ENCODE measurements around the gene ZNF142.

Gene ZNF142

GRCh38 chr2:218645126-218645525 lies 14.3 kb downstream of the ZNF142 start:
- DNase-seq, result no peak

- no peak for DNase-seq
Measured at GRCh38 chr2:218644721-218645120, 14.7 kb downstream of the ZNF142 start.

- no peak for DNase-seq
Measured at GRCh38 chr2:218643751-218644310, 15.6 kb downstream of the ZNF142 start.

GRCh38 chr2:218642786-218643185 lies 16.6 kb downstream of the ZNF142 start:
- DNase-seq, result no peak

- DNase-seq, result no peak
Measured at GRCh38 chr2:218642121-218642656, 17.2 kb downstream of the ZNF142 start.

- DNase-seq, result no peak
Measured at GRCh38 chr2:218638372-218638771, 21.1 kb downstream of the ZNF142 start.

GRCh38 chr2:218635719-218636118 lies 23.7 kb downstream of the ZNF142 start:
- DNase-seq, result no peak

GRCh38 chr2:218631837-218632236 lies 27.6 kb downstream of the ZNF142 start:
- DNase-seq, result peak; percentile 7

- DNase-seq, result no peak
Measured at GRCh38 chr2:218627939-218628338, 31.5 kb downstream of the ZNF142 start.

GRCh38 chr2:218626369-218626768 lies 33.1 kb downstream of the ZNF142 start:
- no peak for DNase-seq

- DNase-seq, result no peak
Measured at GRCh38 chr2:218623366-218623705, 36.1 kb downstream of the ZNF142 start.

GRCh38 chr2:218622606-218623365 lies 36.6 kb downstream of the ZNF142 start:
- DNase-seq, result no peak

GRCh38 chr2:218621007-218621406 lies 38.4 kb downstream of the ZNF142 start:
- no peak for DNase-seq

- no peak for DNase-seq
Measured at GRCh38 chr2:218618102-218618860, 41.1 kb downstream of the ZNF142 start.

- no peak for DNase-seq
Measured at GRCh38 chr2:218615868-218616315, 43.5 kb downstream of the ZNF142 start.

GRCh38 chr2:218607436-218608115 lies 51.8 kb downstream of the ZNF142 start, which contains the start of gene PLCD4:
Gene PLCD4, plus strand, starts transcription at chr2:218607899. Its CDS starts 7,841 bp downstream, at chr2:218615740.
- no peak for DNase-seq

- DNase-seq, result peak; percentile 21
Measured at GRCh38 chr2:218605432-218605831, 54.0 kb downstream of the ZNF142 start.

All from NCI-H1105 treated with DMSO at 0.1 percent for 48 hours (cell line).